NOMO-1 treated with dmso at 0.1 percent for 144 hours (cell line): Measurements from ENCODE around the gene DNAJB8.

Experiments
- DNase-seq: peaks from one replicate; lab custom pipeline; 2025; ENCODE audit not compliant: unreplicated experiment; lab: John Stamatoyannopoulos, UW

Gene DNAJB8

GRCh38 chr3:128449111-128449638, 17.5 kb downstream of the DNAJB8 start:
- no peak for DNase-seq

- no peak for DNase-seq
Observed at GRCh38 chr3:128448491-128448890, 18.2 kb downstream of the DNAJB8 start.

- DNase-seq = no peak
Observed at GRCh38 chr3:128447561-128448013, 19.1 kb downstream of the DNAJB8 start.

- DNase-seq = no peak
Observed at GRCh38 chr3:128446821-128447220, 19.9 kb downstream of the DNAJB8 start.

GRCh38 chr3:128445357-128445756, 21.3 kb downstream of the DNAJB8 start:
- DNase-seq = no peak

- DNase-seq = no peak
Observed at GRCh38 chr3:128443771-128444170, 22.9 kb downstream of the DNAJB8 start.

GRCh38 chr3:128442949-128443348, 23.7 kb downstream of the DNAJB8 start:
- DNase-seq = no peak

GRCh38 chr3:128442070-128442469, 24.6 kb downstream of the DNAJB8 start:
- DNase-seq = no peak

GRCh38 chr3:128439226-128439625, 27.5 kb downstream of the DNAJB8 start:
- DNase-seq = no peak

GRCh38 chr3:128438488-128439072, 28.1 kb downstream of the DNAJB8 start:
- DNase-seq = no peak

GRCh38 chr3:128436214-128436613, 30.5 kb downstream of the DNAJB8 start:
- no peak for DNase-seq

GRCh38 chr3:128435561-128435960, 31.1 kb downstream of the DNAJB8 start:
- no peak for DNase-seq

- DNase-seq = no peak
Observed at GRCh38 chr3:128435058-128435457, 31.6 kb downstream of the DNAJB8 start.

- DNase-seq = no peak
Observed at GRCh38 chr3:128434524-128434923, 32.2 kb downstream of the DNAJB8 start.

- DNase-seq = no peak
Observed at GRCh38 chr3:128433837-128434165, 32.9 kb downstream of the DNAJB8 start.

GRCh38 chr3:128432971-128433836, 33.5 kb downstream of the DNAJB8 start:
- no peak for DNase-seq

- no peak for DNase-seq
Observed at GRCh38 chr3:128432301-128432970, 34.3 kb downstream of the DNAJB8 start.

- no peak for DNase-seq
Observed at GRCh38 chr3:128431803-128432300, 34.8 kb downstream of the DNAJB8 start.

- DNase-seq = no peak
Observed at GRCh38 chr3:128430731-128431130, 36.0 kb downstream of the DNAJB8 start.

GRCh38 chr3:128430301-128430700, 36.4 kb downstream of the DNAJB8 start:
- no peak for DNase-seq

GRCh38 chr3:128429751-128430150, 36.9 kb downstream of the DNAJB8 start:
- no peak for DNase-seq

- DNase-seq = no peak
Observed at GRCh38 chr3:128429275-128429674, 37.4 kb downstream of the DNAJB8 start.
